KMS-11 (cell line): ENCODE measurements around the gene C10orf71.

Source experiments
- H2AFZ ChIP-seq: fragments of 200-600 bp; sonication (generic); 2 replicates; pipeline ENCODE4 v1.6.1; 2016; ENCODE audit warnings: antibody characterized with exemption, mixed run types, low read depth
- H3K27ac ChIP-seq: fragments of 200-600 bp; sonication (generic); 2 replicates; pipeline ENCODE4 v1.6.1; 2016; ENCODE audit warnings: mild to moderate bottlenecking, mixed run types
- H3K27me3 ChIP-seq: fragments of 200-600 bp; sonication (generic); 2 replicates; pipeline ENCODE4 v1.6.1; 2017; ENCODE audit warnings: mild to moderate bottlenecking, low read depth, mixed run types, moderate library complexity; ENCODE audit not compliant: insufficient read depth
- H3K36me3 ChIP-seq: fragments of 200-600 bp; sonication (generic); 2 replicates; pipeline ENCODE4 v1.6.1; 2017; ENCODE audit warnings: mild to moderate bottlenecking, mixed run types; ENCODE audit not compliant: insufficient read depth
- H3K4me1 ChIP-seq: fragments of 200-600 bp; sonication (generic); 2 replicates; pipeline ENCODE4 v1.6.1; 2016; ENCODE audit warnings: mild to moderate bottlenecking, low read depth, mixed run types; ENCODE audit not compliant: poor library complexity, severe bottlenecking
- H3K4me2 ChIP-seq: fragments of 200-600 bp; sonication (generic); 2 replicates; pipeline ENCODE4 v1.7.0; 2016; ENCODE audit warnings: mild to moderate bottlenecking, mixed run types
- H3K4me3 ChIP-seq: fragments of 200-600 bp; sonication (generic); IDR thresholded peaks from 2 replicates; pipeline ENCODE4 v1.6.1; 2017; ENCODE audit warnings: low read depth, low read length, mixed read lengths; ENCODE audit not compliant: insufficient read depth
- H3K79me2 ChIP-seq: fragments of 200-600 bp; sonication (generic); 2 replicates; pipeline ENCODE4 v1.6.1; 2016; ENCODE audit warnings: low read depth, mixed run types; ENCODE audit not compliant: insufficient read depth
- H3K9ac ChIP-seq: fragments of 200-600 bp; sonication (generic); 2 replicates; pipeline ENCODE4 v1.6.1; 2016; ENCODE audit warnings: mild to moderate bottlenecking, mixed run types
- H4K20me1 ChIP-seq: fragments of 200-600 bp; sonication (generic); 2 replicates; pipeline ENCODE4 v1.6.1; 2016; ENCODE audit warnings: mild to moderate bottlenecking, mixed run types; ENCODE audit not compliant: insufficient read depth
- CTCF ChIP-seq: fragments of 200-600 bp; sonication (generic); conservative IDR thresholded peaks from 2 replicates; pipeline ENCODE4 v1.6.1; 2017; ENCODE audit warnings: low read depth, mild to moderate bottlenecking, antibody characterized with exemption, low read length, moderate library complexity, mixed read lengths

Gene C10orf71

GRCh38 chr10:49329146-49329505, 30.2 kb downstream of the C10orf71 start:
- H3K27ac ChIP-seq = no peak overlapping the region
- TF ChIP-seq CTCF = no peak
- no peaks in the 10 kb centered on the region for H4K20me1 ChIP-seq
- H3K9ac ChIP-seq = no peak overlapping the region
- no peak overlapping the region for H3K4me2 ChIP-seq
- H2AFZ ChIP-seq = no peak overlapping the region
- no peaks in the 10 kb centered on the region for H3K36me3 ChIP-seq
- H3K4me3 ChIP-seq = no peak overlapping the region
- no peaks in the 10 kb centered on the region for H3K27me3 ChIP-seq
- H3K79me2 ChIP-seq = no peaks in the 10 kb centered on the region
- H3K4me1 ChIP-seq = no peaks in the 10 kb centered on the region

- H3K27me3 ChIP-seq = no peaks in the 10 kb centered on the region
- no peaks in the 10 kb centered on the region for H4K20me1 ChIP-seq
- H3K36me3 ChIP-seq = no peaks in the 10 kb centered on the region
- H3K9ac ChIP-seq = no peak overlapping the region
- H3K4me2 ChIP-seq = no peak overlapping the region
- H3K27ac ChIP-seq = no peak overlapping the region
- H2AFZ ChIP-seq = no peak overlapping the region
- no peak for TF ChIP-seq CTCF
- H3K4me3 ChIP-seq = no peak overlapping the region
- no peaks in the 10 kb centered on the region for H3K4me1 ChIP-seq
- no peaks in the 10 kb centered on the region for H3K79me2 ChIP-seq
These were observed 31.2 kb downstream of the C10orf71 start for GRCh38 chr10:49330127-49330665.

- no peak for TF ChIP-seq CTCF
- Histone ChIP-seq H3K4me1 (no peaks in the 10 kb centered on the region), H4K20me1 (no peaks in the 10 kb centered on the region), H3K4me3 (no peak overlapping the region), H3K36me3 (no peaks in the 10 kb centered on the region), H2AFZ (no peak overlapping the region), H3K27ac (no peak overlapping the region), H3K9ac (no peak overlapping the region), H3K27me3 (no peaks in the 10 kb centered on the region), H3K4me2 (no peak overlapping the region), H3K79me2 (no peaks in the 10 kb centered on the region)
These were observed 32.5 kb downstream of the C10orf71 start for GRCh38 chr10:49331431-49331830.

GRCh38 chr10:49332333-49332732, 33.4 kb downstream of the C10orf71 start:
- Histone ChIP-seq H2AFZ (no peak overlapping the region), H3K4me1 (no peaks in the 10 kb centered on the region), H3K27me3 (no peaks in the 10 kb centered on the region), H3K27ac (no peak overlapping the region), H3K4me2 (no peak overlapping the region), H3K4me3 (no peak overlapping the region), H3K36me3 (no peaks in the 10 kb centered on the region), H3K9ac (no peak overlapping the region), H4K20me1 (no peaks in the 10 kb centered on the region), H3K79me2 (no peaks in the 10 kb centered on the region)
- TF ChIP-seq CTCF = no peak
